ENCODE results near the gene TMEM138.

DNA sequence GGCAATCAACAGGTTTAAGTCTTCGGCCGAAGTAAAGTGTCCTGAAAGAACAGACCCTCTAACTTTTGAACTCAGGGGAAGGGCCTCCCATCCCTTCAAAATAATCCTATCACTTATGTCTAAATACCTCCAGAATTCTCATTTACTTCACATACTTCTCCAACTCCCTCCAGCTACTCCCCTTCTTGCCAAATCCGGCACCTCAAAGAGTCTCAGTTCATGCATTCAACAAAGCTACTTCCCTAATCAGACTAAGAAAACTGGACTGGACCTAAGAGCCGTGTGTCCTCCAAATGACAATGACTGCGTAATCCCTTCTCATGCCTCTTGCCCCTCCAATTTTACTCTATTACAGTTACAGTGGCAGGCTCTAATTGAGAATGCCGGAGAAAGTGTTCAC lies 30.5 kb upstream of the TMEM138 start:
- TF ChIP-seq, protein P1, sequence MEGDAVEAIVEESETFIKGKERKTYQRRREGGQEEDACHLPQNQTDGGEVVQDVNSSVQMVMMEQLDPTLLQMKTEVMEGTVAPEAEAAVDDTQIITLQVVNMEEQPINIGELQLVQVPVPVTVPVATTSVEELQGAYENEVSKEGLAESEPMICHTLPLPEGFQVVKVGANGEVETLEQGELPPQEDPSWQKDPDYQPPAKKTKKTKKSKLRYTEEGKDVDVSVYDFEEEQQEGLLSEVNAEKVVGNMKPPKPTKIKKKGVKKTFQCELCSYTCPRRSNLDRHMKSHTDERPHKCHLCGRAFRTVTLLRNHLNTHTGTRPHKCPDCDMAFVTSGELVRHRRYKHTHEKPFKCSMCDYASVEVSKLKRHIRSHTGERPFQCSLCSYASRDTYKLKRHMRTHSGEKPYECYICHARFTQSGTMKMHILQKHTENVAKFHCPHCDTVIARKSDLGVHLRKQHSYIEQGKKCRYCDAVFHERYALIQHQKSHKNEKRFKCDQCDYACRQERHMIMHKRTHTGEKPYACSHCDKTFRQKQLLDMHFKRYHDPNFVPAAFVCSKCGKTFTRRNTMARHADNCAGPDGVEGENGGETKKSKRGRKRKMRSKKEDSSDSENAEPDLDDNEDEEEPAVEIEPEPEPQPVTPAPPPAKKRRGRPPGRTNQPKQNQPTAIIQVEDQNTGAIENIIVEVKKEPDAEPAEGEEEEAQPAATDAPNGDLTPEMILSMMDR (IDR thresholded peaks at IDR 0.05; ENCODE audit: low read depth, low read length, poor library complexity, severe bottlenecking) = no peak
- TF ChIP-seq EZH2phosphoT487 (IDR thresholded peaks at IDR 0.05; ENCODE audit: borderline replicate concordance, low read length) = no peak
